ENCODE data around the gene AVEN. TPM values are rescaled to one million over a fixed set of nuclear protein-coding genes. Genes with fewer than 3 reads are reported as not detected.

AVEN gene
- polyA plus RNA-seq, 1 of the 3 experiments (the other 2 are of a cell fraction) = 7.5 TPM

DNA sequence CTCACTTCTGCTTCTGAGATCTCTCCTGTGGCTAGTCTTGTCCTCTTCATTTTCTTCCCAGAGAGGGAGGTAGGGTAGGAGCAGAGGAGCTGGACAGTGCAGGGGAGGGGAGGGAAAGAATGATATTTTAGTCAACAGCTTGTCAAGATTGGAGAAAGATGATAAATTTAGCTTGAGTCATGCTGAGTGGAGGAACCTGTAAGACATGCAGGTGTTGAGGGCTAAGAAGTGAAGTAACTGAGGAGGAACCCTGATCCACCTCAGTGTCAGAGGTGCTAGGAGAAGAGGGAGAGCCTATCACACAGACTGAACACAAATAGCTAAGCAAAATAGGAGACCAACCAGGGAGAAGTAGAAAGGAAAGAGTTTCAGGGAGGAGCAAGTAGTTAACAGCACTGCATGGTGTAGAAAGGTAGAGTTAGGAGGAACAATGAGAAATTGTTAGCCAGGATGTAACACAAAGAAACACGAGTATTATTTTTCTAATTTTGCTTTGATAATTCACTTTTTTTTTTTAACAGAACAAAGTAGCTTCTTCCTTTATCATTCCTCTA, 178.9 kb downstream of the AVEN start:
- H3K27ac ChIP-seq (ENCODE audit: low read depth in 2 of 2, low read length in 1 of 2) = peak overlapping the region in 1 of 2 experiments; percentile 77; a peak in 2 of 4 replicates
- WGBS (ENCODE audit: low lambda C conversion rate) = 79% methylated on average over 1 of the region's 1 CpG
- no peak for DNase-seq
- H3K9me2 ChIP-seq = no peaks in the 10 kb centered on the region
- H2AFZ ChIP-seq (ENCODE audit: low read depth) = 0 out of 2 replicates have a peak overlapping the region, but pooled peaks have one; percentile 9
- no peaks in the 10 kb centered on the region for H3K27me3 ChIP-seq (ENCODE audit: insufficient read depth)
- peaks cover 0 to 9% of the 10 kb centered on the region in 2 experiments; a peak in 1 of 4 replicates for H3K4me1 ChIP-seq (ENCODE audit: control insufficient read depth in 1 of 2, insufficient read depth in 2 of 2, low read depth in 1 of 2, low read length in 1 of 2)
- TF ChIP-seq TCF12 (IDR thresholded peaks at IDR 0.05) (no peak), FOSL2 (IDR thresholded peaks at IDR 0.05; ENCODE audit: borderline replicate concordance, low read depth) (no peak), NRF1 (IDR thresholded peaks at IDR 0.05; ENCODE audit: low read depth, low read length) (no peak), MEF2A (IDR thresholded peaks at IDR 0.05; ENCODE audit: borderline replicate concordance, low read depth) (no peak), SIN3A (IDR thresholded peaks at IDR 0.05; ENCODE audit: borderline replicate concordance, low read depth, low read length) (no peak), EP300 (IDR thresholded peaks at IDR 0.05; ENCODE audit: borderline replicate concordance in 1 of 2, low read depth in 1 of 2, low read length in 1 of 2) (no peak), USF1 (IDR thresholded peaks at IDR 0.05; ENCODE audit: borderline replicate concordance, low read depth) (no peak), CTCF (IDR thresholded peaks at IDR 0.05) (no peak), GATA2 (CRISPR knock-in tag; IDR thresholded peaks at IDR 0.05) (no peak), CHD2 (IDR thresholded peaks at IDR 0.05; ENCODE audit: low read length, partially characterized antibody) (no peak), RAD21 (IDR thresholded peaks at IDR 0.05; ENCODE audit: low read length) (no peak), MXI1 (IDR thresholded peaks at IDR 0.05; ENCODE audit: low read depth, low read length) (no peak), FOXM1 (IDR thresholded peaks at IDR 0.05; ENCODE audit: low read depth) (no peak), USF2 (IDR thresholded peaks at IDR 0.05; ENCODE audit: borderline replicate concordance, low read depth, low read length) (no peak), RFX5 (IDR thresholded peaks at IDR 0.05; ENCODE audit: low read length) (no peak), FOXJ3 (CRISPR knock-in tag; IDR thresholded peaks at IDR 0.05) (no peak)
- TF ChIP-seq, protein P1, sequence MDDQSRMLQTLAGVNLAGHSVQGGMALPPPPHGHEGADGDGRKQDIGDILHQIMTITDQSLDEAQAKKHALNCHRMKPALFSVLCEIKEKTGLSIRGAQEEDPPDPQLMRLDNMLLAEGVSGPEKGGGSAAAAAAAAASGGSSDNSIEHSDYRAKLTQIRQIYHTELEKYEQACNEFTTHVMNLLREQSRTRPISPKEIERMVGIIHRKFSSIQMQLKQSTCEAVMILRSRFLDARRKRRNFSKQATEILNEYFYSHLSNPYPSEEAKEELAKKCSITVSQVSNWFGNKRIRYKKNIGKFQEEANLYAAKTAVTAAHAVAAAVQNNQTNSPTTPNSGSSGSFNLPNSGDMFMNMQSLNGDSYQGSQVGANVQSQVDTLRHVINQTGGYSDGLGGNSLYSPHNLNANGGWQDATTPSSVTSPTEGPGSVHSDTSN (IDR thresholded peaks at IDR 0.05) = no peak
- TF ChIP-seq, protein P2, sequence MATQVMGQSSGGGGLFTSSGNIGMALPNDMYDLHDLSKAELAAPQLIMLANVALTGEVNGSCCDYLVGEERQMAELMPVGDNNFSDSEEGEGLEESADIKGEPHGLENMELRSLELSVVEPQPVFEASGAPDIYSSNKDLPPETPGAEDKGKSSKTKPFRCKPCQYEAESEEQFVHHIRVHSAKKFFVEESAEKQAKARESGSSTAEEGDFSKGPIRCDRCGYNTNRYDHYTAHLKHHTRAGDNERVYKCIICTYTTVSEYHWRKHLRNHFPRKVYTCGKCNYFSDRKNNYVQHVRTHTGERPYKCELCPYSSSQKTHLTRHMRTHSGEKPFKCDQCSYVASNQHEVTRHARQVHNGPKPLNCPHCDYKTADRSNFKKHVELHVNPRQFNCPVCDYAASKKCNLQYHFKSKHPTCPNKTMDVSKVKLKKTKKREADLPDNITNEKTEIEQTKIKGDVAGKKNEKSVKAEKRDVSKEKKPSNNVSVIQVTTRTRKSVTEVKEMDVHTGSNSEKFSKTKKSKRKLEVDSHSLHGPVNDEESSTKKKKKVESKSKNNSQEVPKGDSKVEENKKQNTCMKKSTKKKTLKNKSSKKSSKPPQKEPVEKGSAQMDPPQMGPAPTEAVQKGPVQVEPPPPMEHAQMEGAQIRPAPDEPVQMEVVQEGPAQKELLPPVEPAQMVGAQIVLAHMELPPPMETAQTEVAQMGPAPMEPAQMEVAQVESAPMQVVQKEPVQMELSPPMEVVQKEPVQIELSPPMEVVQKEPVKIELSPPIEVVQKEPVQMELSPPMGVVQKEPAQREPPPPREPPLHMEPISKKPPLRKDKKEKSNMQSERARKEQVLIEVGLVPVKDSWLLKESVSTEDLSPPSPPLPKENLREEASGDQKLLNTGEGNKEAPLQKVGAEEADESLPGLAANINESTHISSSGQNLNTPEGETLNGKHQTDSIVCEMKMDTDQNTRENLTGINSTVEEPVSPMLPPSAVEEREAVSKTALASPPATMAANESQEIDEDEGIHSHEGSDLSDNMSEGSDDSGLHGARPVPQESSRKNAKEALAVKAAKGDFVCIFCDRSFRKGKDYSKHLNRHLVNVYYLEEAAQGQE (IDR thresholded peaks at IDR 0.05; ENCODE audit: low read depth, low read length) = no peak
- TF ChIP-seq, protein P3, sequence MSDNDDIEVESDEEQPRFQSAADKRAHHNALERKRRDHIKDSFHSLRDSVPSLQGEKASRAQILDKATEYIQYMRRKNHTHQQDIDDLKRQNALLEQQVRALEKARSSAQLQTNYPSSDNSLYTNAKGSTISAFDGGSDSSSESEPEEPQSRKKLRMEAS (IDR thresholded peaks at IDR 0.05; ENCODE audit: low read depth) = no peak
- TF ChIP-seq, protein P4, sequence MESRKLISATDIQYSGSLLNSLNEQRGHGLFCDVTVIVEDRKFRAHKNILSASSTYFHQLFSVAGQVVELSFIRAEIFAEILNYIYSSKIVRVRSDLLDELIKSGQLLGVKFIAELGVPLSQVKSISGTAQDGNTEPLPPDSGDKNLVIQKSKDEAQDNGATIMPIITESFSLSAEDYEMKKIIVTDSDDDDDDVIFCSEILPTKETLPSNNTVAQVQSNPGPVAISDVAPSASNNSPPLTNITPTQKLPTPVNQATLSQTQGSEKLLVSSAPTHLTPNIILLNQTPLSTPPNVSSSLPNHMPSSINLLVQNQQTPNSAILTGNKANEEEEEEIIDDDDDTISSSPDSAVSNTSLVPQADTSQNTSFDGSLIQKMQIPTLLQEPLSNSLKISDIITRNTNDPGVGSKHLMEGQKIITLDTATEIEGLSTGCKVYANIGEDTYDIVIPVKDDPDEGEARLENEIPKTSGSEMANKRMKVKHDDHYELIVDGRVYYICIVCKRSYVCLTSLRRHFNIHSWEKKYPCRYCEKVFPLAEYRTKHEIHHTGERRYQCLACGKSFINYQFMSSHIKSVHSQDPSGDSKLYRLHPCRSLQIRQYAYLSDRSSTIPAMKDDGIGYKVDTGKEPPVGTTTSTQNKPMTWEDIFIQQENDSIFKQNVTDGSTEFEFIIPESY (IDR thresholded peaks at IDR 0.05; ENCODE audit: borderline replicate concordance, low read depth) = no peak
- CTCF ChIA-PET = interaction anchor here (0.7 to 1.0 kb wide), 2 partner anchors 47 to 530 kb away, joined by 3 read pairs; no protein-coding TSS in a partner anchor
- no peaks in the 10 kb centered on the region for H4K20me1 ChIP-seq (ENCODE audit: insufficient read depth)
- H3K9ac ChIP-seq = no peak overlapping the region
- peak overlapping the region; percentile 57; the same call in 1 of the 2 replicates for H3K4me2 ChIP-seq
- H3K79me2 ChIP-seq (ENCODE audit: insufficient read depth) = no peaks in the 10 kb centered on the region
- peaks cover 0 to 3% of the 10 kb centered on the region in 2 experiments for H3K36me3 ChIP-seq (replicated peaks in 1 of 2; ENCODE audit: control insufficient read depth in 1 of 2, insufficient read depth in 2 of 2, low read length in 1 of 2)
- peaks cover 11% of the 10 kb centered on the region for H3F3A ChIP-seq (replicated peaks; ENCODE audit: insufficient read depth)
- POLR2A ChIA-PET = no interaction called here
- no peak overlapping the region for H3K4me3 ChIP-seq (ENCODE audit: low read depth in 2 of 2, low read length in 1 of 2)
- H3K9me3 ChIP-seq = no peaks in the 10 kb centered on the region
